Uterus (tissue), 4 donors: ENCODE data around the gene FOXI1. TPM values are rescaled to one million over a fixed set of nuclear protein-coding genes. Genes with fewer than 3 reads are reported as not detected.

Source experiments
- DNase-seq, 2 donors: peaks; one replicate each; pipeline ENCODE4 v3.0.0-alpha.2; 2019 to 2020
- H3K27ac ChIP-seq, 2 donors: fragments of 200-600 bp; sonication (generic); 1 replicate in 1 of 2; 2 replicates in 1 of 2; pipeline ENCODE4 v1.5.1; 2016 to 2018
- H3K27me3 ChIP-seq, 2 donors: fragments of 200-600 bp; sonication (generic); one replicate each; pipeline ENCODE4 v1.5.1; 2018 to 2019; ENCODE audit warnings: control low read depth in 1 of 2
- H3K36me3 ChIP-seq, 2 donors: fragments of 200-600 bp; sonication (generic); one replicate each; pipeline ENCODE4 v1.5.1; 2019; ENCODE audit warnings: control low read depth in 1 of 2
- H3K4me1 ChIP-seq, 2 donors: fragments of 200-600 bp; sonication (generic); one replicate each; pipeline ENCODE4 v1.5.1; 2018 to 2019; ENCODE audit warnings: control low read depth in 1 of 2
- H3K4me3 ChIP-seq, 2 donors: fragments of 200-600 bp; sonication (generic); 1 replicate in 1 of 2; 2 replicates in 1 of 2; pipeline ENCODE4 v1.5.1; 2018 to 2019; ENCODE audit warnings: mild to moderate bottlenecking in 1 of 2
- H3K9me3 ChIP-seq, 2 donors: fragments of 200-600 bp; sonication (generic); one replicate each; pipeline ENCODE4 v1.5.1; 2019; ENCODE audit warnings: control low read depth in 1 of 2
- POLR2A ChIP-seq, 2 donors: fragments of 450-650 bp; IDR thresholded peaks; one replicate each; pipeline ENCODE4 v1.6.1; 2016; ENCODE audit warnings: antibody characterized with exemption in 2 of 2, mild to moderate bottlenecking in 1 of 2, moderate library complexity in 1 of 2
- intact Hi-C: fragments of 100-400 bp; cut with DNase I; formaldehyde crosslinking; loops from one replicate; pipeline ENCODE4 v1.15.1; 2023; ENCODE audit warnings: low total_unique reads
- total RNA-seq, 4 donors: library from RNA; depleted of rRNA in 3 of 4; stranded (reverse); fragments of >200 nt in 3 of 4; gene quantifications; one replicate each; pipeline versions ENCODE4 v1.1.0 to v1.2.4, GENCODE V29; 2014 to 2023
- TF ChIP-seq, protein P1 (sequence below), 4 experiments: fragments of 200-600 bp in 2 of 4; fragments of 450-650 bp in 2 of 4; sonication (generic) in 2 of 4; IDR thresholded peaks; one replicate each; pipeline ENCODE4 v1.5.1; 2016 to 2019; ENCODE audit warnings: antibody characterized with exemption in 4 of 4, mild to moderate bottlenecking in 2 of 4, moderate library complexity in 1 of 4
- donor health status: DM: yes; HTN: yes; CAD: no.

Gene FOXI1
- total RNA-seq, 4 donors from 2014 or later: not detected

DNA sequence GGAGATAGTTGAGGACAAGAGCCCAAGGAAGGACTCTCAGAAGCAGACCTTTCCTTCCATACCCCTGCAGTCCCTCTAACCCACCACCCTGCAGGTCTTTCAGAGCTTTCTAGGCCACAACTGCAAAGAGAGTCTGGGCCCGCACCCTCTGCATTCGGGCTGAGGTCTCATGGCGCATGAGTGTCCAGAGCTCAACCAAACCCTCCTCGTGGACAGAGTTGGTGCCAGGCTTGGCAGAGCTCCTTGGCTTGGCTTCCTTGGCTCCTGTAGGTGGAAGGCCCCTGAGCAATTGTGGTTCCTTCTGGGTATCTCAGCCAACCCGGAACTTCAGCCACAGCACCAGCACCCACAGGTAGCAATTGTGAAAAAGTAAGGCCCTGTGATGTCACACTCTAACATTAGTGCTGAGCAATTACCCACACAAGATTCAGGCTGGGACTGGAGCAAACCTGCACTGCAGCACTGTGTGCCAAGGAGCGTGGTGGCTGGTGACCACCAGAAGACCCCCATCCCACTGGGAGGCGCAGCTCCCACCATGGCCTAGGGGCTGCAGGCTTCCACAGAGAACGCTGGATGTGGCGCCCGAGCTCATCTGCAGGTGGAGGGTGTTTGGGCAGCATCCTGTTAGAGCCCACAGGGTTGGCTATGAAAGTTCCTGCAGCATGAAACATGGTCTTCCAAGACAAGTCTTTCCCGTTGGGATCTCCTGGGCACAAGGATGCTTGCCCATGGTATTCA, 38.8 kb downstream of the FOXI1 start:
- intact Hi-C loops: no loop called here
- Histone ChIP-seq H3K9me3 (no peaks in the 10 kb centered on the region), H3K27me3 (no peaks in the 10 kb centered on the region), H3K27ac (no peak overlapping the region), H3K4me1 (no peaks in the 10 kb centered on the region), H3K4me3 (no peak overlapping the region), H3K36me3 (no peaks in the 10 kb centered on the region)
- DNase-seq: no peak
- TF ChIP-seq, protein P1, sequence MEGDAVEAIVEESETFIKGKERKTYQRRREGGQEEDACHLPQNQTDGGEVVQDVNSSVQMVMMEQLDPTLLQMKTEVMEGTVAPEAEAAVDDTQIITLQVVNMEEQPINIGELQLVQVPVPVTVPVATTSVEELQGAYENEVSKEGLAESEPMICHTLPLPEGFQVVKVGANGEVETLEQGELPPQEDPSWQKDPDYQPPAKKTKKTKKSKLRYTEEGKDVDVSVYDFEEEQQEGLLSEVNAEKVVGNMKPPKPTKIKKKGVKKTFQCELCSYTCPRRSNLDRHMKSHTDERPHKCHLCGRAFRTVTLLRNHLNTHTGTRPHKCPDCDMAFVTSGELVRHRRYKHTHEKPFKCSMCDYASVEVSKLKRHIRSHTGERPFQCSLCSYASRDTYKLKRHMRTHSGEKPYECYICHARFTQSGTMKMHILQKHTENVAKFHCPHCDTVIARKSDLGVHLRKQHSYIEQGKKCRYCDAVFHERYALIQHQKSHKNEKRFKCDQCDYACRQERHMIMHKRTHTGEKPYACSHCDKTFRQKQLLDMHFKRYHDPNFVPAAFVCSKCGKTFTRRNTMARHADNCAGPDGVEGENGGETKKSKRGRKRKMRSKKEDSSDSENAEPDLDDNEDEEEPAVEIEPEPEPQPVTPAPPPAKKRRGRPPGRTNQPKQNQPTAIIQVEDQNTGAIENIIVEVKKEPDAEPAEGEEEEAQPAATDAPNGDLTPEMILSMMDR (IDR thresholded peaks at IDR 0.05): no peak
- no peak for TF ChIP-seq POLR2A (IDR thresholded peaks at IDR 0.05)

DNA sequence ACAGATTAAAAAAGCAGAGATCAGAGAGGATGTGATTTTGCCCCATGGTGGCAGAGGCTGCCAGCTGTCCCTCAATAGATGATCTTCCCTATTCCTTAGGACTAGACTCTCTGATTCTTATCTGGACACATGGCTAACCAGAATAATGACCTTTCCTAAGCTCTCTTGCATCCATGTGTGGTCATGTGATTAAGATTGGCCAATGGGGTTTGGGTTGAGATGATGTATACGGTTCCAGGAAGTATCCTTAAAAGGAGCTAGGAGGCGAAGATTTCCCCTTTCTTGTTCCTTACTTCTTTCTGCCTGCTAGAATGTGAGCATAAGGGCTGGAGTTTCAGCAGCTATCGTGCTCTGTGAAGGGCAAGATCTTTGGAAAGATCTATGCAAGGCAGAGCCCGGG, 39.8 kb downstream of the FOXI1 start:
- TF ChIP-seq, protein P1 (IDR thresholded peaks at IDR 0.05): no peak
- TF ChIP-seq POLR2A (IDR thresholded peaks at IDR 0.05): no peak
- Histone ChIP-seq H3K36me3 (no peaks in the 10 kb centered on the region), H3K27me3 (no peaks in the 10 kb centered on the region), H3K9me3 (no peaks in the 10 kb centered on the region), H3K4me1 (no peaks in the 10 kb centered on the region), H3K27ac (no peak overlapping the region), H3K4me3 (no peak overlapping the region)
- intact Hi-C loops: no loop called here
- no peak for DNase-seq

DNA sequence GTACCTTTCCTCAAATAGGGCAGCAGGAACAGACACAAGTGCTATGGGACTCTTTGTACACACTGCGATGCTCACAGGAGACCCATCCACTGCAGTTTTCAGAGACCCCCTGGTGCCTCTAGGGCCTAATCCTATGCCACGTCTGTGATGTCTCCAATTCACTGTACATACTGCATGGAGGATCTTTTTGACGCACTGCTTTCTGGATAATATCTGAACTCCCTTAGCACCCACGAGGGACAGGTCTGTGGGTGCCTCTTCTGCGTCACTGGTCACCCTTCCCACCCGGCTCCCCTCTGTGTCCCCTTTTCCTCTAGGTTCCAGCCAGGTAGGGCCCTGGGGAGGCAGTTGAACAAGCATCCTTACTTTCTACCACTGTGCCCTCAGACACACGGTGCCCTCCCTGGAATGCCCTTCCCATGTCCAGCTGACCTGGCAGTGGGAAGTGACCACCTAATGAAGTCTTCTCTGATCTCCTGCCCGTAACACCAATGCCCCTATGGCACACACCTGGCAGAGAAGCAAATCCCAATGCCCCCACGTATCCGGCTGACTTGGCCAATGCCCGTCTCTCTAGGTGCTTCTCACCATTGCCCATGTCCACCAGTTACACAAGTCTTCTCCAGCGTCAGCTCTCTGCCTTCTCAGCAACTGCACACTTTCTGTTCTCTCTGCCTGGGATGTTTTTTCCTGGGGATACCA, 41.5 kb downstream of the FOXI1 start:
- Histone ChIP-seq H3K4me3 (no peak overlapping the region), H3K4me1 (no peaks in the 10 kb centered on the region), H3K36me3 (no peaks in the 10 kb centered on the region), H3K27me3 (no peaks in the 10 kb centered on the region), H3K9me3 (no peaks in the 10 kb centered on the region), H3K27ac (no peak overlapping the region)
- no peak for DNase-seq
- intact Hi-C loops: no loop called here
- TF ChIP-seq, protein P1 (IDR thresholded peaks at IDR 0.05): no peak
- TF ChIP-seq POLR2A (IDR thresholded peaks at IDR 0.05): no peak

DNA sequence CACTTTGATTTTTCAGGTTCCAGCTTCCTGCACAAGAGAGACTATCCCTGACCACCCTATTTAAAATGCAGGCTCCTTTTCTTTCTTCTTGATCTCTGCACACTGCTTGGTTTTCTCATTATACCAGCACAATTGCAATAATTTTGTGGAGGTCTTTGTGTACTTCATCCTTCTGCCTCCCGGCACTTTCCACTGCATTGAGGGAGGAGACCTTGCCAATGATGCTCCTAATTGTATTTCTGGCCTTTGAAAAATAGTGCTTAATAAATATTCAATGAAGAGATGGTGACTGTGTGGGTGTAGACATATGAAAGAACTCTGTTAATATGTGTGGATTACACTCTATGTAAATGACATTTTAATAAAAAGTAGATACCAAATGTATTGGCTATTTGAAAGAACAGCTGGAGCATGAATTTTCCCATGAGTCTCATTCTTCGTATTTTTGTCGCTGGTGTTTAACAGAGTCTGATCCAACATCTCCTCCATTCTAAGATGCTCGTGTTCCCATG, 42.1 kb downstream of the FOXI1 start:
- no peaks in the 10 kb centered on the region for H3K36me3 ChIP-seq
- intact Hi-C loops: no loop called here
- H3K4me3 ChIP-seq: no peak overlapping the region
- H3K27ac ChIP-seq: no peak overlapping the region
- TF ChIP-seq, protein P1 (IDR thresholded peaks at IDR 0.05): no peak
- TF ChIP-seq POLR2A (IDR thresholded peaks at IDR 0.05): no peak
- H3K4me1 ChIP-seq: no peaks in the 10 kb centered on the region
- H3K9me3 ChIP-seq: no peaks in the 10 kb centered on the region
- no peaks in the 10 kb centered on the region for H3K27me3 ChIP-seq
- no peak for DNase-seq
